HG03108 (cell line): ENCODE results near the gene PITPNM3.

ENCODE experiments used
- ATAC-seq: cut with Tn5 transposase; IDR thresholded peaks from one replicate; pipeline ENCODE4 v1.9.1; 2021; ENCODE audit warnings: moderate library complexity; ENCODE audit not compliant: unreplicated experiment

The PITPNM3 gene

DNA sequence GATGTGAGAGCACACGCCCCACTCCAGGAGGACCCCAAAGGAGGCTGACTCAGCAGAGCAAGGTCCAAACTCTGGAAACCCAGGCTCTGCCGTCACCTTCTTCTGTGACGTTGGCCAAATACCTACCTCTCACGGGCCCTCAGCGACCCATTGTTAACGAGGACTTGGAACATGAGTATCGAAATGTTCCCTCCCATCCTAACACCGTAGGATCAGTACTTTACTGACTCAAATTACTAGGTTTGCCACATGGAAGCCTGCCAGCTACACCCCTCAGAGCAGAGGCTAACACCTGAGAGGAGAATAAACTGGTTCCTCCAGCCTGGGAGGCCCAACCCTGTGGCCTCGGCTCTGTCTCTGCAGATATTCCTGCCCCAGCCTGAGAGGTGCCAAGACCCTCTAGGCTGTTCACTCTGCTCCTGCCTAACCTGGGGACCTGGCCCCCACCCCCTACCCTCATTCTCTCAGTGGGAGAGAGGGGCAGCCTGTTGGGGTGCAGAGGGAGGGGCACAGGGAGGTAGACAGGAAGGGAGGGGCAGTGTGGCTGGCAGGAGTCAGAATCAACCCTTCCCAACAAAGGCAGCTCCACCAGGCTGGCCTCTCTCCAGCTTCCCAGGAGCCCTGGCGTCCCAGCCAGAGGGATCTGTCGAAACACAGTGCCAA is 4.4 kb downstream of the PITPNM3 start:
- ATAC-seq: no peak

GRCh38 chr17:6551356-6551755 is 5.0 kb downstream of the PITPNM3 start:
- ATAC-seq: no peak

DNA sequence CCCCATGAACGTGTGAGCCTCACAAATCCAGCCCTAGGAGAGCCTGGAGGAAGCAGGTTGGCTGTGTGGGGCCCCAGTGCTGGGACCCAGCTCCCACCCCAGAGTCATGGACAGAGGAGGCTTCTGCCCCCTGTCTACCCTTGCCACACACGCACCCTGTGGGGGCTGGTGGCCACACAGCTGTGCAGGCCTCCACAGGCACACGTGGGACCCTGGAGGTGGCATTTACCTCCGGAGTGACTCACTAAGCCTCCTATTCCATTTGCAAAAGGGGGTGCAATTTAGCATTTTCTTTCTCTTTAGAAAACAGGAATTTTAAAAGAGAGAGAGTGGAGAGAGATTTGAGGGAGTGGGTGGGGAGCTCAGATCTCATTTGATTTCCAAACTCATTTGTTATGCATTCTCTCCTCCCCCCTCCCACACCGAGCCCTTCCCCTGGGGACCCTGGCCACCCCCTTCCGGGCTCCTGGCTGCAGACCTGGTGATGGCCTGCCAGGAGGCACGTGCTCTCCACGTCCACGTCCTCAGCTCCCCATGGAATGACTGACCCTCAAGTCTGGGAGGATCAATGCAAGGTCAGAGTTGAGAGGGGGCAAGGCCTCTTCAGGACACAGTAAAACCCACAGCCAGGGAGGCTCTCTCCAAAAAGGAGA is 6.8 kb downstream of the PITPNM3 start:
- no peak for ATAC-seq

DNA sequence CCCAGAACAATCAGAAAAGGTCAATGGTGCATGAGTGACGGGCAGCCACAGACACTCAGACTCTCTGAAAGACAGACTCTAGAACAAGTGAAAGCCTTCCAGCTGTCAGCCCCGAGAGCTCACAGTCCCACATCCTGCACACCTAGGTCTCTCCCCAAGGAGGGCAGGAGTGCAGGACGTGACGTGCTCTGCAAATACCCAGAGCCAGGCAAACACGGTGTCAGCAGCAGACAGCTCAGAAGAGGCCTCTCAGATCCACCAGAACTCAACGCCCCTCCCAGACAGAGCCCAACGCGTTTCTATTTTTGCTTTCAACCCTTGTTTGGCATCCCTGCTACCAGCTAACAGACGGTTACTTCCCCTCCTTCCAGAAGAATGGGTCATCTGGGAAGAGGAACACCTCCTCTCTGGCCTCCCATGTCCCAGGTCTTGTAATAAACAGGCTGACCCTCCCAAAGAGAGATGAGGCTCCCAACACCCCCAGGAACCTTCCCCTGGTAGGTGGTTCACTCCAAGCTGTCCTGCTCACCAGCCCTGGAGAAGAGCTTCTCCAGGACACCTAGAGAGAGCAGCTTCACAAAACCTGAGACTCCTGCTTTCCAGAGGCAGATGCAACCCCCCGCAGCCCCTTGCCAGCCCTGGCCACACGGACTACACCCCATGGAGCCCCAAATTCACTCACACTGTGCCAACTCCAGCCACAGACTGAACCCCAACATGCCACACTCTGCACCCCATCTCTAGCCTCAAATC is 7.6 kb downstream of the PITPNM3 start:
- ATAC-seq: peak; percentile 83

DNA sequence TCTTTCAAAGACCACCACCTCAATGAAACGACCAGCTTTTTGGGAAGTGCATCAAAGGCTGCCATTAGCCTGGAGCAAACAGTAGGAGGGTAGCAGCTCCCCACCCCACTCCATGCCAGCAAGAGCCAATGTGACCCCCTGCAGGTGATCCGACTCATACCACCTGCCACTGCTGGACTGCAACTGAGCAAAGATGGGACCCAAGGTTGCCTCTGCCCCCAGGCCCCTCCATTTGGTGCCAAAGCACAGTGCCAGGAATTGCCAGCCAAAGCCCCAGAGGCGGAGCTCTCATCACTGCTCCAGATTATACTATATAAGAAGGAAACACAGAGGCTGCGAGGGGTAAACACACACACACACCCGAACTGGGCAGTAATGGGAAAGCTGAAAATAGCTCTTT is 8.3 kb downstream of the PITPNM3 start:
- ATAC-seq: no peak

- no peak for ATAC-seq
Observed at GRCh38 chr17:6547336-6547735, 9.0 kb downstream of the PITPNM3 start.

GRCh38 chr17:6546069-6546718 is 10.2 kb downstream of the PITPNM3 start:
- no peak for ATAC-seq

DNA sequence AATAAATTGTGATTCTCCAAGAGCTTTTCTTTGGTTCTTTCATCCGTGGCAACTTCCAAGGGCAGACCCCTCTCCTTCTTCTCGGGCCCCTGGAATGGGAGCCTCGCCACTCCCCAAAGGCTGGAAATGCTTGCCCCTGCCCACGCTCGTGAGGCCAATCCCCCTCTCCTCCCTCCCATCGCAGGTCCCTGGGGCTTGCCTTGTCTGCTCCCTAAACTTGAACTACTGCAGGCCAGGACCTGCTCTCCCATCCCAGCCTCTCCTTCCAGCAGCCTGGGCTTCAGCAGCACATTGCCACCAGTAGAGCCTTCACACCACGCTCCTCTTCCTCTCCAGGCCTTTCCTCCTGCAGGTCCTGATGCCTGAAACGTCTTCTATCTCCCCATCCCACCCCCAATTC is 11.1 kb downstream of the PITPNM3 start:
- ATAC-seq: no peak

- ATAC-seq: no peak
Observed at GRCh38 chr17:6544011-6544370, 12.4 kb downstream of the PITPNM3 start.

DNA sequence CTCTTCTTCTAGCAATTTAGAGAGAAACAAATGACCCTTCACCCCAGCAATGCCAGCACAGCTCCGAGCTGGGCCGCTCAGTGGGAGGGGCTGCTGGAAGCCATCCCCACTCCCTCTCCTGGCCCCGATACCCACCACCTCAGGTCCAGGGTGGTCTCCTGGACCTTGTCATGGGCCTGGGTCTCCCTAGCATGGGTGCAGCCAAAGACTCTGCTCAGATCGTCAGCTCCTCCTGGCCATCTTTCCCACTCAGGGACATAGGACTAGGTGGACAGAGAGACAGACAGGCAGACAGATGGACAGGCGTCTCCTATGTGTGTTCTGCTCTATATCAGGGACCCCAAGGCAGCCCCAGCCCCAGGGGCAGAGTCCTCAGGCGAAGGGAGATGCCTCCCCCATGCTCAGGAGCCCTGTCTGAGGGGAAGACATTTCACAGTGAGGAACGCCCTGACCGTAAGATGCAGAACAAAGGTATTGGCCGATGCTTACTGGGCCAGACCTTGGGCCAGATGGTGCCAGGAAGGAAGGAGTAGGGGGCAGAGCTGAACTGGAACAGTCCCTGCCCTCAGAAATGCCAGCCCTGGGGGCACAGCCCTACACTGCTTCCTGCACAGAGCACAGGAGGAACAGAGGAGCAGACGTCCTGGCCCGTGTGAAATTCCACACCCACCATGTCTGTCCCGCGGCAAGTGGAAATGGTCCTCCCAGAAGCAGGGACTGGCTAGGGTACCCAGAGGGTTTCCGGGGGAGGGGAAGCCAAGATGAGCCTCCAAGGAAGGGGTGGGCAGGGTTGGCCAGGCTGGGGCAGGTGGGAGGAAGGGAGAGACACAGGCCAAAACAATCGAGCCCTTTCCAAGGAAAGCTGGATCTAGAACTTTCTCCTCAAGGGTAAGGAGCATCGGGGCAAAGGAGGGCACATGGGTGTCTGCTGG is 13.0 kb downstream of the PITPNM3 start:
- no peak for ATAC-seq

DNA sequence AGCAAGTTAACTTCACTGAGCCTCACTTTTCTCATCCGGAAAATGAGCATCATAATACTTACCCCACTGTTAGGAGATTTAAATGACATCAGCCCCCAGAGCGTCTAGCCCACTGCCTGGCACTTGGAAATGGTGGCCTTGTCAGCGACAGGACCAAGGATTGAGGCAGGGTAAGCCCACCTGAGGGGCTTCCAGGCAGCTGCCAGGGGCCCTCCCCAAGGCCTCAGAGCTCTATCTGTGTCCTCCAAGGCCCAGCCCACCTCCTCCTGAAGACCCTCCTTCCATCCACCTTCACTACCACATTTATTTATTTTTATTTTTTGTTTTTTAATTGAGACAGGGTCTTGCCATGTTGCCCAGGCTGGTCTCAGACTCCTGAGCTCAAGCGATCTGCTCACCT is 13.8 kb downstream of the PITPNM3 start:
- no peak for ATAC-seq

GRCh38 chr17:6541886-6542285 is 14.5 kb downstream of the PITPNM3 start:
- no peak for ATAC-seq

GRCh38 chr17:6539871-6540270 is 16.5 kb downstream of the PITPNM3 start:
- ATAC-seq: no peak

DNA sequence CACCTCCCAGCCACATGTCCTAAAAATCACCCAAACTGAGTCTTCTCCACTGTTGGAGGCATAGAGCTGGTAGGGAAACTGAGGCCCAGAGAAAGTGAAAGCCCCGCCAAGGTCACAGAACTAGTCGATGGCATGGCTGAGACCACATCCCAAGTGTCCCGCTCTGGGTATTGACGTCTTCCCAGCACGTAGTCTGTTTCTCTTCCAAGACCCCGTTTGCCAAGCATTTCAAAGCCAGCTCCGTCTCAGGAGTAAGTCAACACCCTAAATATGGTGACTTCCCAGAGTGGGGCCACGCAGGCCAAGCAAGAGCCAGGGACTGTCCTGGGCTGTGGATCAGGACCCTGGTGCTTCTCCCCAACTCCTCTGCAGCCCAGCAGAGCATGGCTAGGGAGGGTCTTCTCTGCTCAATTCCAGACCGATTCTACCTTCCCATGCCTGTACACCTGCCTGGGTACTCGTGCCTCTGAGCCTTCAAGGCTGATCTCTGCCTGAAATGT is 19.7 kb downstream of the PITPNM3 start:
- ATAC-seq: no peak

DNA sequence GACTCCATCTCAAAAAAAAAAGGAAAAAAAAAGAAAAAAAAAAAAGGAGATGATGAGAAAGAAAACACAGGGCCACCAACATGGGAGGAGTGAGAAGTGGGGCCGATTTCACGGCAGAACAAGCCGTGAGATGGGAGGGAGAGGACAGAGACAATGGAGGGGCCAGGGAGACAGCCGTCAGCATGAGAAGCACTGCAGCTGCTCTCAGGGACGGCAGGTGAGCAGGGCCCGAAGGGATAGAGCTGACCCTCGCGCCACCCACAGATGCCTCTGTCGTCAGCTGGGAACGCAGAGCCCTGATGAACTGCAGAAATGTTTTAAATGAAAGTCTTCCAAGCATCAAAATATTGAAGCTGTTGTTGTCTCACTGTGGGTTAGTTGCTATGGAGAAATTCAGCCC is 20.3 kb downstream of the PITPNM3 start:
- ATAC-seq: no peak

DNA sequence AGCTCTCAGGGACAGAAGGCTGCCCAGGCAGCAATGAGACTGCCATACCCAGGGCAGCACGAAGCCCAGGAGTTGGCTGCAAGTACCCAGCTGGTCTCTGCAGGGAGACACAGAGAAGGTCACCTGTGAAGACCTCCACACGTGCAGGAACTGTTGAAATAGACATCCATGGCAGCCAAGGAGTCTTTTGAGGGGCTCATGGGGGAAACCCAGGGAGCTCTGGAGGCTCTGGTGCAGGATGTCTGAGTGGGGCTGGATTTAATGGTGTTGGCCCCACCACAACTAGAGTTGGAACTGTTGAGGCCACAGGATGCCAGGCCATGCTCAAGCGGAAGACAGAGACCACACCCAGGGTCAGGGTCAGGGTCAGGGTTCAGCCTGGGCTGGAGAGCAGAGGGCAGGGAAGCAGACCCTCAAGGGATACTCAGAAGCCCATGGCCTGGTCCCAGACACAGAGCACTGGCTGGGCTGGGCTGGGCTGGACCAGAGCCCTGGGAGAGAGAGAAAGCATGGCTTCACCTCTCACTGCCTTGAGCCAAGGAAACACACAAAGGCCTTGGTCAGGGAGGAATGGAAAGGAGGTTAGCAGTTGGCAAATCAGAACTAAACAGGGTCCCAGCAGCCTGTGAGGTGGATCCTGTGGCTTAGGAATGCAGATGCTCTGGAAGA is 21.4 kb downstream of the PITPNM3 start:
- no peak for ATAC-seq

- no peak for ATAC-seq
Observed at GRCh38 chr17:6532441-6532885, 23.9 kb downstream of the PITPNM3 start.

DNA sequence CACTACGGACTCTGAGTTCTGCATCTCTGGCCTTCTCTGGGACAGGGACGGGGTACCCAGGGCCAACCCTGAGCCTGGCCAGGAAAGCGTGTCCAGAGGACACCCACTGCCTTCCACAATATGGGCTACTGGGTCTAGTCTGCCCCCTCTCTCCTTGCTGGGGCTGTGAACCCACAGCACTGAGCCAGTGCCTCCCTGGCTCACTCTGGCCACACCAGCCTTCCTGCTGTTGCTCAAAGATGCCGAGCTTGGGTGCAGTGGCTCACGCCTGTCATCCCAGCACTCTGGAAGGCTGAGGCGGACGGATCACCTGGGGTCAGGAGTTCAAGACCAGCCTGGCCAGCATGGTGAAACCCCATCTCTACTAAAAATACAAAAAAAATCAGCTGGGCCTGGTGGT is 24.8 kb downstream of the PITPNM3 start:
- no peak for ATAC-seq

GRCh38 chr17:6530324-6530920 is 25.9 kb downstream of the PITPNM3 start:
- no peak for ATAC-seq
